VCaP (cell line): Measurements from ENCODE around the gene AGPAT4.

ENCODE experiments used
- H3K27ac ChIP-seq: fragments of 450-650 bp; 2 replicates; pipeline ENCODE4 v1.5.1; 2017
- TF ChIP-seq, protein P1 (sequence below): fragments of 450-650 bp; conservative IDR thresholded peaks from 2 replicates; pipeline ENCODE4 v1.5.1; 2017; ENCODE audit warnings: mild to moderate bottlenecking, moderate library complexity

Gene AGPAT4

DNA sequence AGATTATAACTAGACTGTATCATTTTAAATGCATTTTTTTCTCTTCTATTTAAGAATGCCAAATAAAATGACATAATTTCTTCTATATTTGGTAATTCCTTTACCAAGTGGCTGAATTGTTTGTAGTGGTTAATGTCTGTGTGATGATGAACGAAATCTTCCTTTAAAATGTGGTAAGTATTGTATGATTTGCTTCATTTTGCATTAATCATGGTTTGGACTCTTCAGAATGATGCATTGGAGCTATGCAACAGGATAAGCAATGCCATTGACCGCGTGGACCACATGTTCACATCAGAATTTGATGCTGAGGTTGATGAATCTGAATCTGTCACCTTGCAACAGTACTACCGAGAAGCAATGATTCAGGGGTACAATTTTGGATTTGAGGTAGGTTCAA is 182.7 kb downstream of the AGPAT4 start:
- no peak overlapping the region for H3K27ac ChIP-seq
- TF ChIP-seq, protein P1, sequence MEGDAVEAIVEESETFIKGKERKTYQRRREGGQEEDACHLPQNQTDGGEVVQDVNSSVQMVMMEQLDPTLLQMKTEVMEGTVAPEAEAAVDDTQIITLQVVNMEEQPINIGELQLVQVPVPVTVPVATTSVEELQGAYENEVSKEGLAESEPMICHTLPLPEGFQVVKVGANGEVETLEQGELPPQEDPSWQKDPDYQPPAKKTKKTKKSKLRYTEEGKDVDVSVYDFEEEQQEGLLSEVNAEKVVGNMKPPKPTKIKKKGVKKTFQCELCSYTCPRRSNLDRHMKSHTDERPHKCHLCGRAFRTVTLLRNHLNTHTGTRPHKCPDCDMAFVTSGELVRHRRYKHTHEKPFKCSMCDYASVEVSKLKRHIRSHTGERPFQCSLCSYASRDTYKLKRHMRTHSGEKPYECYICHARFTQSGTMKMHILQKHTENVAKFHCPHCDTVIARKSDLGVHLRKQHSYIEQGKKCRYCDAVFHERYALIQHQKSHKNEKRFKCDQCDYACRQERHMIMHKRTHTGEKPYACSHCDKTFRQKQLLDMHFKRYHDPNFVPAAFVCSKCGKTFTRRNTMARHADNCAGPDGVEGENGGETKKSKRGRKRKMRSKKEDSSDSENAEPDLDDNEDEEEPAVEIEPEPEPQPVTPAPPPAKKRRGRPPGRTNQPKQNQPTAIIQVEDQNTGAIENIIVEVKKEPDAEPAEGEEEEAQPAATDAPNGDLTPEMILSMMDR, result no peak

DNA sequence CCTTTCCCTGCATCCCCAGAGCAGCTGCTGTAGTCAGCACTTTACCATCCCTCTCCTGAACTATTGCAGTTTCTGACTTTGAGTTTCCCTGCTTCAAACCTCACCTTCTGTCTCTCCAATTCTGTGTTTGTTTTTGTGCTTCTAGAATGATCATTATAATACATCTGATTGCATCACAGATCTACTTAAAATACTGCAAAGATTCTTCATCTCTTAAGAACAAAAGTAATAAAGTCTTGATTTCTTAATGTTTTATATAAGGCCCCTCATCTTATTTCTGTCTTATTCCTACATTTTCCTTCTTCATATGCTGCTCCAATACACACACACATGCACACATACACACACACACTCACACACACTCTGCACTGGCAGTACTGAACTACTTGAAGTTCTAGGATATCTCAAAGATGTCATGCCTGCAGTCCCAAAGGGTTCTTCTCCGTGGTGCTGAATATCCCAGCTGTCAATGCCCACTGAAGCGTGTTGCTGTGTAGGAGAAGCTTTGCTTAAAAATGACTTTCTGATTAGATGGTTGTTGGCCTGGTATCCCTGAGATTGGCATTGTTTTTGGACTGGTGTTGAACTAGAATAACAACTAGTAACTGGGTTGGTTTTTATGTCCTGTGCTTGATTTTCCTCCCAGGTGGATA is 185.1 kb downstream of the AGPAT4 start:
- H3K27ac ChIP-seq, result no peak overlapping the region
- TF ChIP-seq, protein P1, result no peak

DNA sequence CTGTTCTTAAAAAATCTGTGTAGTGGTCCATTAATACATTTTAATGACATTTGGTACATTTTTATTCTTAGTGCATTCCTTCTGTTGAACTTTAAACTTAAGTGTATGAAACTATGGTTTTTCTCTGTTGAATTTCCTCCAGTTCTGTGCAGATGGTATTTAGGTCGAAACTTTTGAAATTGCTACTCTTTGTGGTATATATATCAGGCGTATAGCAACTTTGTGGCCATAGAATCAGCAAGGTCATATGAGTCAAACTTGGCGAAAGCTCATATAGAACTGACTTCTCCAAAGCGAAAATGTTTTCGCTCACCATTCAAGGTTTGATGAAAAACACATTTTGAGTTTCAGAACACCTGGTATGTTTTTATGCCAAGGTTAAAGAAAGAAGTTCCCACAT is 188.6 kb downstream of the AGPAT4 start:
- TF ChIP-seq, protein P1, result no peak
- H3K27ac ChIP-seq, result no peak overlapping the region

GRCh38 chr6:161082215-161082614 is 191.6 kb downstream of the AGPAT4 start:
- TF ChIP-seq, protein P1, result no peak
- no peak overlapping the region for H3K27ac ChIP-seq

GRCh38 chr6:161080263-161080970 is 193.4 kb downstream of the AGPAT4 start:
- no peak overlapping the region for H3K27ac ChIP-seq
- TF ChIP-seq, protein P1, result no peak
